Loucy (cell line): ENCODE data around the gene VSIG1.

Experiments used
- CTCF ChIP-seq: fragments of 200-600 bp; sonication (generic); conservative IDR thresholded peaks from 2 replicates; pipeline ENCODE4 v1.5.1; 2014; ENCODE audit warnings: mild to moderate bottlenecking, antibody characterized with exemption, low read length
- EZH2phosphoT487 ChIP-seq: fragments of 200-600 bp; IDR thresholded peaks from 2 replicates; pipeline ENCODE4 v1.6.1; 2018; ENCODE audit warnings: antibody characterized with exemption, mild to moderate bottlenecking, moderate library complexity, borderline replicate concordance

GRCh38 chrX:108090491-108091263 is 45.8 kb downstream of the VSIG1 start:
- TF ChIP-seq CTCF (no peak), EZH2phosphoT487 (no peak)
